HG03378 (cell line): ENCODE results near the gene CTRL.

Experiments
- ATAC-seq: cut with Tn5 transposase; IDR thresholded peaks from one replicate; pipeline ENCODE4 v1.9.1; 2021; ENCODE audit warnings: mild to moderate bottlenecking, moderate library complexity; ENCODE audit not compliant: unreplicated experiment

CTRL gene

GRCh38 chr16:67963292-67963661 is 31.6 kb upstream of the CTRL start:
- ATAC-seq, result no peak

- no peak for ATAC-seq
Observed at GRCh38 chr16:67962135-67962534, 30.5 kb upstream of the CTRL start.

- no peak for ATAC-seq
Observed at GRCh38 chr16:67961551-67961957, 29.9 kb upstream of the CTRL start.

- no peak for ATAC-seq
Observed at GRCh38 chr16:67959536-67960329, 28.1 kb upstream of the CTRL start.

GRCh38 chr16:67957622-67958021 is 26.0 kb upstream of the CTRL start:
- no peak for ATAC-seq

GRCh38 chr16:67954421-67955196 is 22.9 kb upstream of the CTRL start:
- ATAC-seq, result no peak

GRCh38 chr16:67953641-67954375 is 22.1 kb upstream of the CTRL start:
- no peak for ATAC-seq

GRCh38 chr16:67951485-67951884 is 19.8 kb upstream of the CTRL start:
- no peak for ATAC-seq

- ATAC-seq, result no peak
Observed at GRCh38 chr16:67950335-67950843, 18.7 kb upstream of the CTRL start.

- no peak for ATAC-seq
Observed at GRCh38 chr16:67949645-67950044, 18.0 kb upstream of the CTRL start.

- no peak for ATAC-seq
Observed at GRCh38 chr16:67948015-67948414, 16.4 kb upstream of the CTRL start.

- ATAC-seq, result no peak
Observed at GRCh38 chr16:67946966-67947558, 15.4 kb upstream of the CTRL start.

GRCh38 chr16:67946128-67946569 is 14.5 kb upstream of the CTRL start:
- ATAC-seq, result no peak

- no peak for ATAC-seq
Observed at GRCh38 chr16:67945392-67945933, 13.8 kb upstream of the CTRL start.

GRCh38 chr16:67944690-67945391 is 13.2 kb upstream of the CTRL start:
- no peak for ATAC-seq

GRCh38 chr16:67943619-67944504 is 12.2 kb upstream of the CTRL start, which contains the start of gene LCAT:
LCAT (minus strand) TSS chr16:67944120; CDS start chr16:67944101, 19 bp downstream.
- ATAC-seq, result no peak

GRCh38 chr16:67943256-67943618 is 11.6 kb upstream of the CTRL start:
- no peak for ATAC-seq

GRCh38 chr16:67942510-67943255 is 11.0 kb upstream of the CTRL start:
- no peak for ATAC-seq
